Measurements from ENCODE around the gene ZNF574.

Gene ZNF574

DNA sequence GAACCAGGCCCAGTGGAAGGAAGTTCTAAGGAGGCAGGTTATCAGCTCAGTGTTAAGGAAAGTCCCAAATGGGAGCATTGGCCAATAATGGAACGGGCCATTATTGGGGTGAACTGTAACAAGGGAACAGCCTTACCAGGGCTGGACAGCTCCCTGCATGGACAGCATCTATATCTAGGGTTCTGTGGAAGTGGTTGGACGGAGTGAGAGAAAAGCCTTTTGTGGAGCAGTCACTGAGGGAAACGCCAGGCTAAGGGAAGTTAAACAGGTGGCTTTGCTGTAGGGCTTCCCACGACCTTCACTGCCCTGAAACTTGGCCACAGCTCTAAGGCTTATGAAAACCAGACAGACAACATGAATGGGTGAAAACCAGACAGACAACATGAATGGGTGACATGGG lies 39.3 kb downstream of the ZNF574 start:
- Mint-ChIP-seq H3K27ac (peak overlapping the region; percentile 63), H3K36me3 (ENCODE audit: low read depth) (peaks cover 91% of the 10 kb centered on the region)

DNA sequence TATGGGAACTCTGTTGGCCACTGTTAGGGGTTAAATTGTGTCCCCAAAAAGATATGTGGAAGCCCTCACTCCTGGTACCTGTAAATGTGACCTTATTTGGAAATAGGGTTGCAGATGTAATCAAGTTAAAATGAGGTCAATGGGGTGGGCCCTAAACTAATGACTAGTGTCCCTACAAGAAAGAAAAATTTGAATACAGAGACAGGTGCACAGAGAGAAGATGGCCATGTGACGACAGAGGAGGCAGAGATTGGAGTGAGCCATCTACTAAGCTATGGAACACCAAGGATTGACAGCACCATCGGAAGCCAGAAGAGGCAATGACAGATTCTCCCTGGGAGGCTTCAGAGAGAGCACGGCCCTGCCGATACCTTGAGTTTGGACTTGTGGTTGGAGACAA lies 39.7 kb downstream of the ZNF574 start:
- H3K27ac Mint-ChIP-seq, result peak overlapping the region; percentile 46

More for the DNA sequence above, 39.3 kb downstream of the ZNF574 start:
- Mint-ChIP-seq H3K9me3 (no peaks in the 10 kb centered on the region), H3K27me3 (no peaks in the 10 kb centered on the region), H3K4me1 (ENCODE audit: low read depth) (peaks cover 57% of the 10 kb centered on the region), H3K4me3 (no peak overlapping the region)
- no peak for DNase-seq

DNA sequence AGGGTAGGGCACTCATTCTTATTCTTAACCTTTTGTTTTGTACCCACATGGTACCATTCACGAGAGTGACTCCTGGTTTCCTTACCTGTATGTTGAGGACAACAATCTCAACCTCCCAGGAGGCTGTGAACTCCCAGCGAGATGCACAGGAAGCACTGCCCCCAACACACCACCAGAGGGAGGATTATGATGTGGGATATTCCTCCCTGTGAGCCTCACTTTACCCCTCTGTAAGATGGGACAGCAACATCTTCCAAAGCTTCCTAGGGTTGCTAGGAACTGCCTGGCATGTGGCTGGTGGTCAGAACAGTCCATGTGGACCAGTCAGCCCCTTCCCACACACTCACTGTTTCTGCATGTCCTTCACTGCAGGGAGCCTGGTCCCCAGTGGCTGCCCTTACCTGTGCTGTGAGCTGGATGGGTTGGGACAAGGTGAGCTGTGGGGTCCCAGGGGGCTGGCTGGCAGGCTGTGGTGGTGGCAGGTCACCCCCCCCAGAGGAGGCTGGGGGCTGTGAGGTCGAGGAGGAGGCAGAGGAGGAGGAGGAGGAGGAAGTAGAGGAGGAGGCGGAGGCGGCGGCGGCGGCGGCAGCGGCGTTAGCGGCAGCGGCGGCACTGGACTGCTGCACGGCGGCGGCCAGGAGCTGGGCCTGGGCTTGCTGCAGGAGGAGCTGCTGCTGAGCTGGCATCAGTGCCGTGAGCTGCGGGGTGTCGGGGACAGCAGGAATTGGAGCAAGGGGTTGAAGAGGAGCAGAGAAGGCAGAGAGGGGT lies 40.5 kb downstream of the ZNF574 start:
- no peaks in the 10 kb centered on the region for H3K27me3 Mint-ChIP-seq
- peaks cover 59% of the 10 kb centered on the region for H3K4me1 Mint-ChIP-seq (ENCODE audit: low read depth)
- no peak overlapping the region for H3K4me3 Mint-ChIP-seq
- H3K36me3 Mint-ChIP-seq (ENCODE audit: low read depth), result peaks cover 89% of the 10 kb centered on the region
- DNase-seq, result no peak
- H3K27ac Mint-ChIP-seq, result peak overlapping the region; percentile 72
- no peaks in the 10 kb centered on the region for H3K9me3 Mint-ChIP-seq

More for the DNA sequence above, 39.7 kb downstream of the ZNF574 start:
- peaks cover 91% of the 10 kb centered on the region for H3K36me3 Mint-ChIP-seq (ENCODE audit: low read depth)
- H3K4me3 Mint-ChIP-seq, result no peak overlapping the region
- H3K27me3 Mint-ChIP-seq, result no peaks in the 10 kb centered on the region
- DNase-seq, result no peak
- peaks cover 58% of the 10 kb centered on the region for H3K4me1 Mint-ChIP-seq (ENCODE audit: low read depth)
- H3K9me3 Mint-ChIP-seq, result no peaks in the 10 kb centered on the region

DNA sequence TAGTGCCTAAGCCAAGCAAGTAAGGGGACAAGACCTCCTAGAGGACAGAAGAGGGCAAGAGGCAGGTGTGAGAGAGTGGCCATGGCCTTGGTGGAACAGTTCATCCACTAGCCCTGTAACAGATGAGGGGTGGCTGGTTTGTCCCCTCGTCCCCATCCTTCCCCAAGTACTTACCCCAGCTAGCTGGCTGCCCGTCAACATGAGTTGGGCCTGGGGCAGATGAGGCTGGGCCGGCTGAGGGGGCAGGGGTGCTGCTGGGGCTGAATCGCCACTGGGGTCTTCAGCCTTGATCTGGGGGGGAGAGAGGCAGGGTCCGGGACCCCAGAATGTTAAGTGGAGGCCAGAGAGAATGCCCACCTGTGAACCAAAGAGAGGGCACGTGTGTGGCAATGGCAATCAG lies 41.1 kb downstream of the ZNF574 start:
- peak overlapping the region; percentile 72 for H3K27ac Mint-ChIP-seq
- no peak for DNase-seq
- H3K27me3 Mint-ChIP-seq, result no peaks in the 10 kb centered on the region
- no peak overlapping the region for H3K4me3 Mint-ChIP-seq
- H3K9me3 Mint-ChIP-seq, result no peaks in the 10 kb centered on the region
- H3K4me1 Mint-ChIP-seq (ENCODE audit: low read depth), result peaks cover 59% of the 10 kb centered on the region
- H3K36me3 Mint-ChIP-seq (ENCODE audit: low read depth), result peaks cover 89% of the 10 kb centered on the region

- Mint-ChIP-seq H3K27me3 (no peaks in the 10 kb centered on the region), H3K4me3 (peak overlapping the region; percentile 85), H3K27ac (peak overlapping the region; percentile 99), H3K36me3 (ENCODE audit: low read depth) (peaks cover 76% of the 10 kb centered on the region), H3K9me3 (no peaks in the 10 kb centered on the region), H3K4me1 (ENCODE audit: low read depth) (peaks cover 64% of the 10 kb centered on the region)
- no peak for DNase-seq
Observed at GRCh38 chr19:42120276-42120980, 44.5 kb downstream of the ZNF574 start.

GRCh38 chr19:42121036-42121621 lies 45.2 kb downstream of the ZNF574 start:
- Mint-ChIP-seq H3K4me1 (ENCODE audit: low read depth) (peaks cover 65% of the 10 kb centered on the region), H3K9me3 (no peaks in the 10 kb centered on the region), H3K4me3 (peak overlapping the region; percentile 85), H3K36me3 (ENCODE audit: low read depth) (peaks cover 73% of the 10 kb centered on the region), H3K27ac (peak overlapping the region; percentile 99), H3K27me3 (no peaks in the 10 kb centered on the region)
- no peak for DNase-seq

DNA sequence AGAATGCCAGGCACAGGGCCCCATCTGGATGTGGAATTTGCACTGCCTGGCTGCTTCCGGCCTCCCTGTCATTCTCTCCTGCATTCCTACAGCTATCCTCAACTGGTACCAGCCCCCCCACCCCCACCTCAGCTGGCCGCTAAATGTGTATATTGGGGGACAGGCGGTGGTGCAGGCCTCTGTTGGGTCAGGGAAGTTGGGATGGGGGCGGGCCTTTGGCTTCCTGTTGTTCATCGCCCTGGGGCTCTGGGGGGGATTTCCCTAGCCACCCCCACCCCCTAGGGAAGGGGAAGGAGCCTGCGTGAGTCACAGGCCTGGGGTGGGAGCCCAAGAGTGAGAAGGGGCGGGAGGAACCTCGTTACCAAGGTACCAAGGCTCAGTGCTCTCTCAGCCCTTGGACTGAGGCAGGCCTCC lies 45.7 kb downstream of the ZNF574 start:
- Mint-ChIP-seq H3K36me3 (ENCODE audit: low read depth) (peaks cover 68% of the 10 kb centered on the region), H3K4me3 (peak overlapping the region; percentile 85), H3K9me3 (no peaks in the 10 kb centered on the region), H3K27ac (peak overlapping the region; percentile 99), H3K27me3 (no peaks in the 10 kb centered on the region), H3K4me1 (ENCODE audit: low read depth) (peaks cover 70% of the 10 kb centered on the region)
- DNase-seq, result peak; percentile 86

DNA sequence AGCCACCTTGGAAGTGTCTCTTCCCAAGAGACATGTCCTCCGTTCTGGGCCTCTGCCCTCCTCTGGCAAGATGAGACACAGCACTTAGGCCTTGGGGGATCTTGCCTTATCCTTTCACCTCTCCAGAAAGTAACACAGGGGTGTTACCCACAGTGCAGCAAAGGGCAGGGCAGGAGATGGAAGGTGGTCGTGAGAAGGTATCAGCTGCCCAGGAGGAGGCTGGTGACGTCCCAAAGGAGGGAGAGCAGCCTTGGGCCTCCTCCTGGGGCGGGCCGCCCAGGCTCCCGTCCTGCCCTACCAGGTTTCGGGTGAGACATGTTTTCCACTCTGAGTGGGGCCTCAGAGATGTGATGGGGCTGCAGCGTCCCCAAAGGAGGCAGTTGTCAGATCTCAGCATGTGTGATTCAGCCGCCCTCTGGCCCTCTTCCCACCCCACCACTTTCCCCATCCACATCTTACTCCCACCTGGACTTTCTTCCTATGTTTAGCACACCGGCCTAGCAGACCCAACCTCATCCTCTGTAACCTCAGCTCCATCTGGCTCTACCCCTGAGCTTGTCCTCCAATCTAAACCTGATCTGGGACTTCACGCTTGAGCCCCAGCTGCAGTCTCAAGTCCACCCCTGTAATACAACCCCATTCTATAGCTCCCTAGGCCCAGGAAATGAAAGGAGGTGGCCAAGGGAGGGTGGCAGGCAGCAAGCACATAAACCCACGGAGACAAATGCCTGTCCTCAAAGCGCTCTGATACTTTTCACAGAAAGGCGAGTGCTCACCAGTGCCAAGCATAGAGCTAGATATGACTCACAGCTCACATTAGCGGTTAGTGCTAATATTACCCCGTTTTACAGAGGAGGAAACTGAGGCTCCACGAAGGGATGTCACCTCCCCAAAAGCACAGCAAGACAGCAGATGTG lies 47.0 kb downstream of the ZNF574 start:
- no peaks in the 10 kb centered on the region for H3K27me3 Mint-ChIP-seq
- peaks cover 59% of the 10 kb centered on the region for H3K36me3 Mint-ChIP-seq (ENCODE audit: low read depth)
- no peaks in the 10 kb centered on the region for H3K9me3 Mint-ChIP-seq
- peak; percentile 83 for DNase-seq
- peaks cover 76% of the 10 kb centered on the region for H3K4me1 Mint-ChIP-seq (ENCODE audit: low read depth)
- H3K27ac Mint-ChIP-seq, result peak overlapping the region; percentile 99
- H3K4me3 Mint-ChIP-seq, result peak overlapping the region; percentile 85

GRCh38 chr19:42123765-42124164 lies 47.8 kb downstream of the ZNF574 start:
- H3K4me3 Mint-ChIP-seq, result peak overlapping the region; percentile 85
- H3K9me3 Mint-ChIP-seq, result no peaks in the 10 kb centered on the region
- no peaks in the 10 kb centered on the region for H3K27me3 Mint-ChIP-seq
- peaks cover 55% of the 10 kb centered on the region for H3K36me3 Mint-ChIP-seq (ENCODE audit: low read depth)
- H3K4me1 Mint-ChIP-seq (ENCODE audit: low read depth), result peaks cover 79% of the 10 kb centered on the region
- peak overlapping the region; percentile 99 for H3K27ac Mint-ChIP-seq
- DNase-seq, result no peak

DNA sequence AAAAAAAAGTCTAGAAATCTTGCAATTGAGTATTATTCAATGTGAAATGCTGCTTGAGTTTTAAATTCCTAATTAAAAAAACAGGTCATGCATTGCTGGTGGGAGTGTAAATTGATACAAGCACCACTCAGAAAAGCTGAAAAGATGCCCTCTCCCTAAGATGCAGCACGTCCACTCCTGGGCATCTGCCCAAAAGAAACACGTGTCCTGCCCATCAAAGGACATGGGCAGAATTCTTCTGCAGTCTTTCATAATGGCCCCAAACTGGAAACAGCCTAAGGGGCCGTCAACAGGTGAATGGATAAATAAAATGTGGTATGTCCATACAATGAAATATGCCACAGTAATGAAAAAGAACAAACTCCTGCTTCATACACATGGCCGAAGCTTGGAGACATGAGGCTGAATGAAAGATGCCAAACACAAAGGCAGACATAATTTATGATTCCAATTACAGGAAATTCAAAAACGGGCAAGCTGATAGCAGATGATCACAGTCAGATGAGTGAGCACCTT lies 48.5 kb downstream of the ZNF574 start:
- H3K36me3 Mint-ChIP-seq (ENCODE audit: low read depth), result peaks cover 51% of the 10 kb centered on the region
- peaks cover 80% of the 10 kb centered on the region for H3K4me1 Mint-ChIP-seq (ENCODE audit: low read depth)
- no peak overlapping the region for H3K4me3 Mint-ChIP-seq
- DNase-seq, result no peak
- H3K27ac Mint-ChIP-seq, result peak overlapping the region; percentile 23
- H3K9me3 Mint-ChIP-seq, result no peaks in the 10 kb centered on the region
- no peaks in the 10 kb centered on the region for H3K27me3 Mint-ChIP-seq

GRCh38 chr19:42125536-42125935 lies 49.6 kb downstream of the ZNF574 start:
- peak overlapping the region; percentile 23 for H3K27ac Mint-ChIP-seq
- no peaks in the 10 kb centered on the region for H3K27me3 Mint-ChIP-seq
- H3K4me1 Mint-ChIP-seq (ENCODE audit: low read depth), result peaks cover 86% of the 10 kb centered on the region
- DNase-seq, result no peak
- peaks cover 42% of the 10 kb centered on the region for H3K36me3 Mint-ChIP-seq (ENCODE audit: low read depth)
- no peak overlapping the region for H3K4me3 Mint-ChIP-seq
- H3K9me3 Mint-ChIP-seq, result no peaks in the 10 kb centered on the region

- H3K36me3 Mint-ChIP-seq (ENCODE audit: low read depth), result peaks cover 35% of the 10 kb centered on the region
- peaks cover 83% of the 10 kb centered on the region for H3K4me1 Mint-ChIP-seq (ENCODE audit: low read depth)
- no peaks in the 10 kb centered on the region for H3K27me3 Mint-ChIP-seq
- no peaks in the 10 kb centered on the region for H3K9me3 Mint-ChIP-seq
- DNase-seq, result no peak
- peak overlapping the region; percentile 78 for H3K27ac Mint-ChIP-seq
- no peak overlapping the region for H3K4me3 Mint-ChIP-seq
Observed at GRCh38 chr19:42126574-42126973, 50.6 kb downstream of the ZNF574 start.

- peaks cover 77% of the 10 kb centered on the region for H3K4me1 Mint-ChIP-seq (ENCODE audit: low read depth)
- no peaks in the 10 kb centered on the region for H3K9me3 Mint-ChIP-seq
- H3K27me3 Mint-ChIP-seq, result no peaks in the 10 kb centered on the region
- H3K4me3 Mint-ChIP-seq, result peak overlapping the region; percentile 81
- peak overlapping the region; percentile 83 for H3K27ac Mint-ChIP-seq
- peaks cover 17% of the 10 kb centered on the region for H3K36me3 Mint-ChIP-seq (ENCODE audit: low read depth)
- DNase-seq, result no peak
Observed at GRCh38 chr19:42129399-42130253, 53.7 kb downstream of the ZNF574 start.

Measured in activated T-cell treated with anti-CD3 and anti-CD28 coated beads, Interleukin-2, amount 50 U/mL, for 24 hours (primary cell).